ENCODE results near the gene USH1G. TPM values are rescaled to one million over a fixed set of nuclear protein-coding genes. Genes with fewer than 3 reads are reported as not detected.

The USH1G gene
- total RNA-seq, 1 donor: not detected

DNA sequence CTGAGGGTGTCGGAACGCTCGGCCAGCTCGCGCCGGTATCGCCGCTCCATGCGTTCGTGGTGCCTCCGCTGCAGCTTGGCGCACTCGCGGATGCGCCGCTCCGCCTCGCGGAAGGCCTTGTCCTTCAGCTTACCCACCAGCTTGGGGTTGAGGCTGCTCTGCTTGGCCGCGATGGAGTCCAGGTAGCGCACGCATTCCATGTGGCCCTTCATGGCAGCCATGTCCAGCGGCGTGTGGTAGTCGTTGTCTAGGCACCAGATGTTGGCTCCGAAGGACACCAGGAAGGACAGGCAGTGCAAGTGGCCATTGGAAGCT lies 2.8 kb downstream of the USH1G start:
- no peaks in the 10 kb centered on the region for H3K36me3 ChIP-seq (ENCODE audit: insufficient read depth, low read length)
- H3K79me2 ChIP-seq (ENCODE audit: insufficient read depth, low read length): no peaks in the 10 kb centered on the region

GRCh38 chr17:74919440-74920305 lies 3.4 kb downstream of the USH1G start:
- no peak overlapping the region for H2AFZ ChIP-seq (ENCODE audit: low read length)
- no peaks in the 10 kb centered on the region for H3K9me3 ChIP-seq (ENCODE audit: low read depth, low read length)
- H4K20me1 ChIP-seq (ENCODE audit: insufficient read depth, low read length): no peaks in the 10 kb centered on the region
- H3K4me3 ChIP-seq (ENCODE audit: insufficient read depth, low read length): no peak overlapping the region
- no peak overlapping the region for H3K4me2 ChIP-seq (ENCODE audit: insufficient read depth, low read length)
- no peak overlapping the region for H3K27ac ChIP-seq (ENCODE audit: low read depth, low read length)
- peak; percentile 93 for DNase-seq (ENCODE audit: insufficient read length, low spot score, missing footprints)
- no peaks in the 10 kb centered on the region for H3K79me2 ChIP-seq (ENCODE audit: insufficient read depth, low read length)
- peaks cover 33% of the 10 kb centered on the region for H3K27me3 ChIP-seq (ENCODE audit: insufficient read depth, low read length)
- TF ChIP-seq, protein P1, sequence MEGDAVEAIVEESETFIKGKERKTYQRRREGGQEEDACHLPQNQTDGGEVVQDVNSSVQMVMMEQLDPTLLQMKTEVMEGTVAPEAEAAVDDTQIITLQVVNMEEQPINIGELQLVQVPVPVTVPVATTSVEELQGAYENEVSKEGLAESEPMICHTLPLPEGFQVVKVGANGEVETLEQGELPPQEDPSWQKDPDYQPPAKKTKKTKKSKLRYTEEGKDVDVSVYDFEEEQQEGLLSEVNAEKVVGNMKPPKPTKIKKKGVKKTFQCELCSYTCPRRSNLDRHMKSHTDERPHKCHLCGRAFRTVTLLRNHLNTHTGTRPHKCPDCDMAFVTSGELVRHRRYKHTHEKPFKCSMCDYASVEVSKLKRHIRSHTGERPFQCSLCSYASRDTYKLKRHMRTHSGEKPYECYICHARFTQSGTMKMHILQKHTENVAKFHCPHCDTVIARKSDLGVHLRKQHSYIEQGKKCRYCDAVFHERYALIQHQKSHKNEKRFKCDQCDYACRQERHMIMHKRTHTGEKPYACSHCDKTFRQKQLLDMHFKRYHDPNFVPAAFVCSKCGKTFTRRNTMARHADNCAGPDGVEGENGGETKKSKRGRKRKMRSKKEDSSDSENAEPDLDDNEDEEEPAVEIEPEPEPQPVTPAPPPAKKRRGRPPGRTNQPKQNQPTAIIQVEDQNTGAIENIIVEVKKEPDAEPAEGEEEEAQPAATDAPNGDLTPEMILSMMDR (IDR thresholded peaks at IDR 0.05; ENCODE audit: extremely low read depth, low read depth, low read length): no peak
- no peaks in the 10 kb centered on the region for H3K4me1 ChIP-seq (ENCODE audit: insufficient read depth, low read length)
- H3K36me3 ChIP-seq (ENCODE audit: insufficient read depth, low read length): no peaks in the 10 kb centered on the region

More for the DNA sequence above, 2.8 kb downstream of the USH1G start:
- no peak overlapping the region for H3K27ac ChIP-seq (ENCODE audit: low read depth, low read length)
- peaks cover 39% of the 10 kb centered on the region for H3K27me3 ChIP-seq (ENCODE audit: insufficient read depth, low read length)
- H3K9me3 ChIP-seq (ENCODE audit: low read depth, low read length): no peaks in the 10 kb centered on the region
- no peaks in the 10 kb centered on the region for H4K20me1 ChIP-seq (ENCODE audit: insufficient read depth, low read length)
- H3K4me3 ChIP-seq (ENCODE audit: insufficient read depth, low read length): no peak overlapping the region
- no peak overlapping the region for H3K4me2 ChIP-seq (ENCODE audit: insufficient read depth, low read length)
- TF ChIP-seq, protein P1 (IDR thresholded peaks at IDR 0.05; ENCODE audit: extremely low read depth, low read depth, low read length): no peak
- DNase-seq (ENCODE audit: insufficient read length, low spot score, missing footprints): peak; percentile 56
- H3K4me1 ChIP-seq (ENCODE audit: insufficient read depth, low read length): no peaks in the 10 kb centered on the region
- no peak overlapping the region for H2AFZ ChIP-seq (ENCODE audit: low read length)

DNA sequence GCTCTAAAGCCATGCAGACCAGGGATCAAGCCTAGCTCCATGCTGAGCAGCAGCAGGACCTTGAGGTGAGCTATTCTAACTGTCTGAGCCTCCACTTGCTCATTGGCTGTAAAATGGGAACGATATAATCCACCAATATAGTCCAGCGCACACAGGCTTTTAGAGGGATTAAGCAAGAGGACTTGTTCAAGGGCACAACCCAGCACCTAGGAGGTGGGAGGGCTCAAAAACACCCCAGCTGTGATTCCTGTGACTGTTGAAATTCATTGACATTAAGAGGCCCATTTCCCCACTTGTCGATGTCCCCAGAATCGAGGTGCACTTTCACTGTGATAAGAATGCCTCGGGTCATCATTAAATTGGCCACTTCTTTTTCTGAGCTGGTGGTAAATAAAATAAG lies 4.1 kb downstream of the USH1G start:
- H3K27me3 ChIP-seq (ENCODE audit: insufficient read depth, low read length): peaks cover 25% of the 10 kb centered on the region
- H4K20me1 ChIP-seq (ENCODE audit: insufficient read depth, low read length): no peaks in the 10 kb centered on the region
- H3K9me3 ChIP-seq (ENCODE audit: low read depth, low read length): no peaks in the 10 kb centered on the region
- no peak overlapping the region for H3K4me2 ChIP-seq (ENCODE audit: insufficient read depth, low read length)
- H3K36me3 ChIP-seq (ENCODE audit: insufficient read depth, low read length): no peaks in the 10 kb centered on the region
- H3K4me1 ChIP-seq (ENCODE audit: insufficient read depth, low read length): no peaks in the 10 kb centered on the region
- H3K79me2 ChIP-seq (ENCODE audit: insufficient read depth, low read length): no peaks in the 10 kb centered on the region
- TF ChIP-seq, protein P1 (IDR thresholded peaks at IDR 0.05; ENCODE audit: extremely low read depth, low read depth, low read length): no peak
- H3K27ac ChIP-seq (ENCODE audit: low read depth, low read length): no peak overlapping the region
- no peak overlapping the region for H2AFZ ChIP-seq (ENCODE audit: low read length)
- H3K4me3 ChIP-seq (ENCODE audit: insufficient read depth, low read length): no peak overlapping the region
- DNase-seq (ENCODE audit: insufficient read length, low spot score, missing footprints): peak; percentile 75

DNA sequence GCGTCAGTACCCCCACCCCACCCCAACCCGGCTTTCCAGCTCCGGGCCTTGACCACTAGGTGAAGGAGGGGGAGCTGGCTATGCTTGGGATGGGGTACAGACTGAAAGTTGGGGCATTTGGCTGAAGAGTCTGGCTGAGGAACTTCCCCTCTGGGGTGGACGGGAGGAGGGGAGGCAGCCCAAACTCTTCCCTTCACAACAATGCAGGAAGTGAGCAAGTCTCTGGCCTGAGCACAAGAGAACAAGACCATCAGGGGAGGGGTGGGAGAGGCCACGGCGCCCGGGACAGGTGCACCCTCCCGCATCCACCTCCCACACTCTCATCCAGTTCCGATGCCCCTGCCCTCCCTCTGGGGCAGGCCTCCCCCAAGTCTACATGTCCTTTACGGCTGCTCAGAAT lies 5.6 kb downstream of the USH1G start:
- no peak overlapping the region for H3K4me2 ChIP-seq (ENCODE audit: insufficient read depth, low read length)
- H3K27me3 ChIP-seq (ENCODE audit: insufficient read depth, low read length): peaks cover 12% of the 10 kb centered on the region
- TF ChIP-seq, protein P1 (IDR thresholded peaks at IDR 0.05; ENCODE audit: extremely low read depth, low read depth, low read length): no peak
- no peaks in the 10 kb centered on the region for H3K36me3 ChIP-seq (ENCODE audit: insufficient read depth, low read length)
- no peaks in the 10 kb centered on the region for H3K4me1 ChIP-seq (ENCODE audit: insufficient read depth, low read length)
- no peak overlapping the region for H3K27ac ChIP-seq (ENCODE audit: low read depth, low read length)
- no peak overlapping the region for H3K4me3 ChIP-seq (ENCODE audit: insufficient read depth, low read length)
- H4K20me1 ChIP-seq (ENCODE audit: insufficient read depth, low read length): no peaks in the 10 kb centered on the region
- no peak overlapping the region for H2AFZ ChIP-seq (ENCODE audit: low read length)
- H3K79me2 ChIP-seq (ENCODE audit: insufficient read depth, low read length): no peaks in the 10 kb centered on the region
- no peaks in the 10 kb centered on the region for H3K9me3 ChIP-seq (ENCODE audit: low read depth, low read length)
- DNase-seq (ENCODE audit: insufficient read length, low spot score, missing footprints): peak; percentile 81
